Keratinocyte (primary cell): ENCODE data around the gene CMTM7.

Experiments used
- EZH2 ChIP-seq: IDR thresholded peaks from one replicate; pipeline ENCODE4 v1.6.1; 2012; ENCODE audit warnings: inconsistent platforms, mild to moderate bottlenecking, low read length, moderate library complexity
- TF ChIP-seq, protein P1 (sequence below), 3 experiments: IDR thresholded peaks in 1 of 3; conservative IDR thresholded peaks in 1 of 3; optimal IDR thresholded peaks in 1 of 3; 2 replicates in 2 of 3; 3 replicates in 1 of 3; pipeline versions ENCODE3 to v1.5.1; 2011; ENCODE audit warnings: low read length in 3 of 3, mild to moderate bottlenecking in 3 of 3, moderate library complexity in 2 of 3, control low read depth in 1 of 3, inconsistent platforms in 1 of 3; ENCODE audit not compliant: insufficient read depth in 2 of 3; ENCODE audit errors: extremely low read depth in 1 of 3

DNA sequence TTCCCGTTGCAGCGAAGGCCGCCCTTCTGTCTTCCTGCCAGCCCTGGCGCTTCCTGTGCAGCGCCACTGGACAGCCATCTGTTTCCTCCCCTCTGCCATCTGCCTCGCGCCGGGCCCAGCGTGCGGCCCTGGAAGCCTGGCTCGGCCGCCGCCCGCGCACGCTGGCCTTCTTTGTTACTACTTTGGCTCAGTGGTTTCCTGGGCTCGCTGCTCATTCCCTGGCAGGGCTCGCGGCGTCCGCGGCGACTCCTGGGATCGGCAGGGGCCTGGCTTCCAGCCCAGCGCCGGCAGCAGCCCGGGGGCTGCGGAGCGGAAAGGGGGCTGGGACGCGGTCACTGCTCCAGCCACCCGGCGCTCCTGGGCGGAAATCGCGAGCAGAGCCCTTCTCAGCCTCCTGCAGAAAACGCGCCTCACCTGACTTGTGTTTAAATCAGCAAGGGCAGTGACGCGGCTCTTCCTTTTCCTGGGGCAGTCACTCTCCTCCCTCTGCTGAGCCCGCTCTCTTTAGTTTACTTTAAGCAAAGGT lies 10.0 kb downstream of the CMTM7 start:
- no peak for TF ChIP-seq EZH2
- TF ChIP-seq, protein P1, sequence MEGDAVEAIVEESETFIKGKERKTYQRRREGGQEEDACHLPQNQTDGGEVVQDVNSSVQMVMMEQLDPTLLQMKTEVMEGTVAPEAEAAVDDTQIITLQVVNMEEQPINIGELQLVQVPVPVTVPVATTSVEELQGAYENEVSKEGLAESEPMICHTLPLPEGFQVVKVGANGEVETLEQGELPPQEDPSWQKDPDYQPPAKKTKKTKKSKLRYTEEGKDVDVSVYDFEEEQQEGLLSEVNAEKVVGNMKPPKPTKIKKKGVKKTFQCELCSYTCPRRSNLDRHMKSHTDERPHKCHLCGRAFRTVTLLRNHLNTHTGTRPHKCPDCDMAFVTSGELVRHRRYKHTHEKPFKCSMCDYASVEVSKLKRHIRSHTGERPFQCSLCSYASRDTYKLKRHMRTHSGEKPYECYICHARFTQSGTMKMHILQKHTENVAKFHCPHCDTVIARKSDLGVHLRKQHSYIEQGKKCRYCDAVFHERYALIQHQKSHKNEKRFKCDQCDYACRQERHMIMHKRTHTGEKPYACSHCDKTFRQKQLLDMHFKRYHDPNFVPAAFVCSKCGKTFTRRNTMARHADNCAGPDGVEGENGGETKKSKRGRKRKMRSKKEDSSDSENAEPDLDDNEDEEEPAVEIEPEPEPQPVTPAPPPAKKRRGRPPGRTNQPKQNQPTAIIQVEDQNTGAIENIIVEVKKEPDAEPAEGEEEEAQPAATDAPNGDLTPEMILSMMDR (optimal IDR thresholded peaks at IDR 0.05 in 1 of 3, IDR thresholded peaks at IDR 0.05 in 1 of 3, conservative IDR thresholded peaks at IDR 0.05 in 1 of 3; ENCODE audit: extremely low read depth in 1 of 3, insufficient read depth in 2 of 3, low read length in 3 of 3): no peak
